Measurements from ENCODE around the gene OR2G6.
"Not testable (repeated sequence)": the region's sequence is repeated elsewhere in the genome, so short reads cannot be mapped to it uniquely, and the experiment has no call there.

The OR2G6 gene

DNA sequence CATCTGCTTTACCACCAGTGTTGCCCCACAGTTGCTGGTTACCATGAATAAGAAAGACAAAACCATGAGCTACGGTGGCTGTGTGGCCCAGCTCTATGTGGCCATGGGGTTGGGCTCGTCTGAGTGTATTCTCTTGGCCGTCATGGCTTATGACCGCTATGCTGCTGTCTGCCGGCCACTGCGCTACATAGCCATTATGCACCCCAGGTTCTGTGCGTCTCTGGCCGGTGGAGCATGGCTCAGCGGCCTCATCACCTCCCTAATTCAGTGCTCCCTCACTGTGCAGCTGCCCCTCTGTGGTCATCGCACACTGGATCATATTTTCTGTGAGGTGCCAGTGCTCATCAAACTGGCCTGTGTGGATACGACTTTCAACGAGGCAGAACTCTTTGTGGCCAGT lies 14.0 kb downstream of the OR2G6 start:
- Histone ChIP-seq H3K27ac (no peak overlapping the region), H3K27me3 (ENCODE audit: insufficient read depth, low read depth, severe bottlenecking) (peaks cover 51% of the 10 kb centered on the region), H3K4me3 (ENCODE audit: low read depth, low read length) (no peak overlapping the region), H3K9me3 (ENCODE audit: severe bottlenecking) (peaks cover 14% of the 10 kb centered on the region), H3K36me3 (no peaks in the 10 kb centered on the region)
- DNase-seq = no peak
- TF ChIP-seq, protein P1, sequence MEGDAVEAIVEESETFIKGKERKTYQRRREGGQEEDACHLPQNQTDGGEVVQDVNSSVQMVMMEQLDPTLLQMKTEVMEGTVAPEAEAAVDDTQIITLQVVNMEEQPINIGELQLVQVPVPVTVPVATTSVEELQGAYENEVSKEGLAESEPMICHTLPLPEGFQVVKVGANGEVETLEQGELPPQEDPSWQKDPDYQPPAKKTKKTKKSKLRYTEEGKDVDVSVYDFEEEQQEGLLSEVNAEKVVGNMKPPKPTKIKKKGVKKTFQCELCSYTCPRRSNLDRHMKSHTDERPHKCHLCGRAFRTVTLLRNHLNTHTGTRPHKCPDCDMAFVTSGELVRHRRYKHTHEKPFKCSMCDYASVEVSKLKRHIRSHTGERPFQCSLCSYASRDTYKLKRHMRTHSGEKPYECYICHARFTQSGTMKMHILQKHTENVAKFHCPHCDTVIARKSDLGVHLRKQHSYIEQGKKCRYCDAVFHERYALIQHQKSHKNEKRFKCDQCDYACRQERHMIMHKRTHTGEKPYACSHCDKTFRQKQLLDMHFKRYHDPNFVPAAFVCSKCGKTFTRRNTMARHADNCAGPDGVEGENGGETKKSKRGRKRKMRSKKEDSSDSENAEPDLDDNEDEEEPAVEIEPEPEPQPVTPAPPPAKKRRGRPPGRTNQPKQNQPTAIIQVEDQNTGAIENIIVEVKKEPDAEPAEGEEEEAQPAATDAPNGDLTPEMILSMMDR (IDR thresholded peaks at IDR 0.05; ENCODE audit: low read depth, low read length) = no peak

DNA sequence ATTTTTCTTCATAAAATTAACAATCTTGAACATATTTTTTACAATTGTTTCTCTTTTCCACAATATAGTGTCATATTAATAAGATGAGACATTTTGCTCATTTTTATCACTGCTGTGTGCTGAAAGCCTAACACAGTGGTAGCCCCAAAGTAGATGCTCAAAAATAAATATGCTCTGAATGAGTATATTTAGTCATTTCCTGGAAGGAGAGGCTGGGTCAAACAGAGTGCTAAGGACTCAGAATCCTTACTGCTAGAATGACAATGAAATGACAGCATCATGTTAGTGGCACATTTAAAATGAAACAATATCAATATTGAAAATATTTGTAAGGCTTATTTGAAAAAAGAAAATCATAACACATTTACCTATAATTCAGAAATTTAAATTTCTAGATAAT lies 29.6 kb downstream of the OR2G6 start:
- not testable (repeated sequence) for H3K36me3 ChIP-seq, DNase-seq

DNA sequence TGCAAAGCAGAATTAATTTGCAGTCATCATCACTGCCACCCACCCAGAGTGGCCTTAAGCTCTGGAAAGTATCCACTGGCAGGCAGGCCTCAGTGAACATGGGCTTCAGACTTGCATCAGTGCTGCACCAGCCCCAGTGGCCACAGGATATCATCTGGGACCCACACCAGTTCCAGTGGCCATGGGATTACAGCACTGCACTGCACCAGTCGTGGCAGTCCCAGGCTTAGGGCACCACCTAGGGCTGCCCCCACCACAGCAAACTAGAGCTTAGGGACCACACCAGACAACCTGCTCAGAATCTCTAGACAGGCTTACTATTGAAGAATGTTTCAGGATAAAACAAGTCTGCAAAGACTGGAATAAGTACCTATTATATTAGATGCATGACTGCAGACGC lies 39.5 kb downstream of the OR2G6 start:
- H3K36me3 ChIP-seq; H3K4me3 ChIP-seq (ENCODE audit: low read depth, low read length); H3K27ac ChIP-seq; H3K9me3 ChIP-seq (ENCODE audit: severe bottlenecking); DNase-seq; H3K27me3 ChIP-seq (ENCODE audit: insufficient read depth, low read depth, severe bottlenecking): not testable (repeated sequence)

More for the DNA sequence above, 29.6 kb downstream of the OR2G6 start:
- not testable (repeated sequence) for H3K4me3 ChIP-seq (ENCODE audit: low read depth, low read length); H3K9me3 ChIP-seq (ENCODE audit: severe bottlenecking); H3K27ac ChIP-seq; H3K27me3 ChIP-seq (ENCODE audit: insufficient read depth, low read depth, severe bottlenecking)

DNA sequence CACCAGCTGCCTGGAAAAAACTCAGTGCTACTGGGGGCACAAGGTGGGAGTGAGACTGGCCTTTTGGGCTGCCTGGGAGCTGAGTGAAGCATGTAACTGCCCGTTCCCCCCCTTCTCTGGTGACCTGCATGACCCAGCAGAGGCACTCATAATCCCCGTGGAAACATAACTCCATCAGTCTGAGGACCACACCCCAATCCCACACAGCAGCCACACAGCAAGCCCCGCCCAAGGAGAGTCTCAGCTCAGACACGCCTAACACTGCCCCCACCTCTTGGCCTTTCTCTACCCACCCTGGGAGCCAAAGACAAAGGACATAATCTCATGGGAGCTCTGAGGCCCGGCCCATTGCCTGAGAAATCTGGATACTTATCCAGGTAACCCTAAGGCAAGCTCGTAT lies 43.2 kb downstream of the OR2G6 start:
- H3K27ac ChIP-seq; H3K4me3 ChIP-seq (ENCODE audit: low read depth, low read length); H3K27me3 ChIP-seq (ENCODE audit: insufficient read depth, low read depth, severe bottlenecking); H3K36me3 ChIP-seq; DNase-seq; H3K9me3 ChIP-seq (ENCODE audit: severe bottlenecking): not testable (repeated sequence)

DNA sequence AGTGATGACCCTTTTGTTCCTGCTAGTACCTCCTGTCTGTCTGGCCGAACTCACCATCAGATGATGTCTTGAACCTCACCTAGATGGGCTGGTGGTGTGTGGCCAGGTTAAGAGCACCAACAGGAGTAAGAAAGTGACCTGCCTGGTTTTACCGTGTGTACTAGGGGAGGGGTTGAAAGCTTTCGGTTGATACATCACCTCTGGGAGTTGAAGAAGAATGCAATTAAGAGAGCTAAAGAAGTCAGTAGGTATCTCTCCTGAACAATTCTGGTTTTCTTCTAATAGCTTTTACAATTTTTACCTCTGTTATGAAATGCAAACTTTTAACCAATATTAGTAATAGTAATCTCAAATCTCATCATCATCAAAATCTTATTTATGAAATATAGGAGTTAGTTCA lies 54.8 kb downstream of the OR2G6 start, which contains the start of gene OR2T29:
Gene OR2T29, minus strand, starts transcription at position 101 of the 400 bp plus-strand sequence. CDS start 3,281 bp downstream, outside the sequence.
- H3K36me3 ChIP-seq; DNase-seq; H3K9me3 ChIP-seq (ENCODE audit: severe bottlenecking); H3K27me3 ChIP-seq (ENCODE audit: insufficient read depth, low read depth, severe bottlenecking); H3K27ac ChIP-seq; H3K4me3 ChIP-seq (ENCODE audit: low read depth, low read length): not testable (repeated sequence)

DNA sequence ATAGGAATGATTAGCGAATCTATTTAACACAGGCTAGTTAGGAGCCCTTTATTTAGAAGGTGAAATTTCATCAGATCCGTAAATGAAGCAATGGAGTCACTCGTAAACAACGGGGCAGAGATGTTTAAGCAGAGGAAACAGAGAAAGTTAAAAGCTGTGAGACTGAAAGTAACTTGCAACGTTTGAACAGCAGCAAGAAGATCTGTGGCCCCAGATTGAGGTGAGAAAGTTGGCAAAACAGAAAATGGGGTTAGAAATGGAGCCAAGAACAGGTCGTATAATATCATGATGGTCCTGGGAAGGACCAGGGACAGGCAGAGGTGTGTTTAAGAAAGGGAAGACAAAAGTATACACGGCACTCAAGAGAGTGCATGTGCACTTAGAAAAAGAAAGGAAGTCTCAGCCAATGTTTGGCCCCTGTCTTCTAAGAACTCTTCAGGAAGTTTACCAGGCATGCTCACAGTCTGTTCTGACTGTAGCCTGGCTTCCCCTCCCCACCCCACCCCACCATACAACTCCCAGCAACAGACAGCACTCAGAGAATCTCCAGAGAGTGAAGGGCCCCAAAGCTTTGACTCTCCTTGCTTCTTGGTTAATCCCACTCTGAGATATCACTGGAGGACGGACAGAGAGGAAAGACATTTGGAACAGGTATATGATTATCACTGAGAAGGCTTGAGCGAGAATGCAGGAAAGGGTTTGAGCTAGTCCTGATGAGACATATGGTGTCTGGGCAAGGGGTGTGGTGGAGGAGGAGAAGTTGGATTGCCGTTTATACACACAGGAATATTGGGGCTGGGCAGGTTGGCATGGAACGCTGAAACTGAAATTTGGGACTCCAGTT lies 57.9 kb downstream of the OR2G6 start:
- not testable (repeated sequence) for H3K9me3 ChIP-seq (ENCODE audit: severe bottlenecking); DNase-seq; H3K4me3 ChIP-seq (ENCODE audit: low read depth, low read length); H3K27me3 ChIP-seq (ENCODE audit: insufficient read depth, low read depth, severe bottlenecking); H3K36me3 ChIP-seq; H3K27ac ChIP-seq

DNA sequence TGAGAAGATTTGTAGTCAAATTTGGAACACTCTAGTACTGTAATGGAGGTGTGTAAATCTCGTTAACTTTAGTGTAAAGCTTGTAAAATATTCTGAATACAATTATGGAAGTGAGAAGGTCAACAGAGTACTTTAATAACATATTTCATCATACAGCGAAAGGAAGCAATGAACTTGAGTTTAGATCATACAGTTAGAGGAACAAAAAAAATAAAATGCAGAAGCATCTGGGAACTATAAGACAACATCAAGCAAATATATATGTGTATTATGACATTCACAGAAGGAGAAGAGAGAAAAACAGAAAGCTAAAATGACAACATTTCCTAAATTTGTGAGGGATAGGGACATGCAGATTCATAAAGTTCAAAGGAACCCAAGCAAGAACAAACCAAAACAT lies 61.2 kb downstream of the OR2G6 start:
- not testable (repeated sequence) for H3K4me3 ChIP-seq (ENCODE audit: low read depth, low read length); H3K27me3 ChIP-seq (ENCODE audit: insufficient read depth, low read depth, severe bottlenecking); DNase-seq

DNA sequence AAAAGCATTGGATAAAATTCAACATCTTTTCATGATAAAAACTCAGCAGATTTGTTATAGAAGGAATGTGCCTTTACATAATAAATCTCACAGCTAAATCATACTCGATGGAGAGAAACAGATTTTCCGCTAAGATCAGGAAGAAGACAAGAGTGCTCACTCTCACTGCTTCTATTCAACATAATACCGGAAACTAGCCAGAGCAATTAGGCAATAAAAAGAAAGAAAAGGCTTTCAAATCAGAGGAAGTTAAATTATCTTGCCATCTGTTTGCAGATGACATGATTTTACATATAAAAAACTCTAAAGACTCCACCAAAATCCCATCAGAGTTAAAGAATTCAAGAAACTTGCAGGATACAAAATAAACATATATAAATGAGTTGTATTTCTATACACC lies 62.9 kb downstream of the OR2G6 start:
- not testable (repeated sequence) for H3K27me3 ChIP-seq (ENCODE audit: insufficient read depth, low read depth, severe bottlenecking); H3K36me3 ChIP-seq; DNase-seq; H3K9me3 ChIP-seq (ENCODE audit: severe bottlenecking); H3K27ac ChIP-seq; H3K4me3 ChIP-seq (ENCODE audit: low read depth, low read length)

More for the DNA sequence above, 61.2 kb downstream of the OR2G6 start:
- H3K9me3 ChIP-seq (ENCODE audit: severe bottlenecking); H3K27ac ChIP-seq; H3K36me3 ChIP-seq: not testable (repeated sequence)

DNA sequence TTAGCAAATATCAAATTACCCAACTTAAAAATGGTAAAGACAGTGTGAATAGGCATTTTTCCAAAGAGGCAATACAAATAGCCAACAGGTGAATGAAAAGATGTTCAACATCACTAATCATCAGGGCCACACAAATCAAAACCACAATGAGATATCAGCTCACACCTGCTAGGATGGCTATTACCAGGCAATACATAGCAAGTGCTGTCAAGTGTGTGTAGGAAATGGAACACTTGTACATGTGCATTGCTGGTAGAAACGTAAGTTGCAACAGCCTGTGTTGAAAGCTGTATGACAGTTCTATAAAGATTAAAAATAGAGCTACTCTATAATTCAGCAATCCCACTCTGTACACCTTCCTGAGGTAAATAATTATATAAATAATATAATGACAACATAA lies 64.2 kb downstream of the OR2G6 start:
- not testable (repeated sequence) for H3K36me3 ChIP-seq; H3K4me3 ChIP-seq (ENCODE audit: low read depth, low read length); H3K27ac ChIP-seq; H3K27me3 ChIP-seq (ENCODE audit: insufficient read depth, low read depth, severe bottlenecking); DNase-seq; H3K9me3 ChIP-seq (ENCODE audit: severe bottlenecking)

DNA sequence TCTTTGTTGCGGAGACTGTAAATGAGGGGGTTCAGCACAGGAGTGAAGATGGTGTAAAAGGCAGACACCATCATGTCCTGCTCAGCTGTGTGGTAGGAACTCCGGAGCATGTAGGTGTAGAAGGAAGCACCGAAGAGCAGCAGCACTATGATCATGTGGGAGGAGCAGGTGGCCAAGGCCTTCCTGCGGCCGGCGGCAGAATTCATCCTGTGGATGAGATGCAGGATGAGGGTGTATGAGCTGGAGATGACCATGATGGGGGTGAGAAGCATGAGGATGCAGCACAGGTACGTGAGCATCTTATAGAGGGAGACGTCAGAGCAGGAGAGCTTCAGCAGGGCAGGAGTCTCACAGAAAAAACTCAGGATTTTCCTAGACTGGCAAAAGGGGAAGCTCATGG lies 66.0 kb downstream of the OR2G6 start:
- H3K27me3 ChIP-seq (ENCODE audit: insufficient read depth, low read depth, severe bottlenecking); H3K4me3 ChIP-seq (ENCODE audit: low read depth, low read length); H3K27ac ChIP-seq; H3K9me3 ChIP-seq (ENCODE audit: severe bottlenecking); DNase-seq; H3K36me3 ChIP-seq: not testable (repeated sequence)

DNA sequence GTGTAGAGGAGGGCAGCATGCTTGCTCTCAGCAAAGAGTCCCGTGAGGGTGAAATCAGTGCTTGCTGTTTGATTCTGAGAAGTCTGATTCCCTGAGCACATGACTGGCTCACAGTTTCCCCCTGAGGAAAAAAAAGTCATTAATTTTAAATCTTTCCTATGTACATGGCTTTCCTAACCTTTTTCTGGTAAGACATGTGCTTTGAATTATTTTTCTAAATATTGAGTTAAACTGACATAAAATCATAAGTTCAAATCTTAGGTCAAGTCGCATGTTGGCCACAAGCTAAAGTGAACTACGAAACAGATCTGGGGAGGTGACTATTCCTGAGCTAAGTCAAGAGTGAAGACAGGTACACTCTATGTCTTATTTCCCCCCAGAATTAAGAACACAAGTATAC lies 66.8 kb downstream of the OR2G6 start, which contains the start of gene OR2T34:
Gene OR2T34, minus strand, starts transcription at position 101 of the 400 bp plus-strand sequence. Its CDS starts 0 bp downstream, at position 101.
- H3K27me3 ChIP-seq (ENCODE audit: insufficient read depth, low read depth, severe bottlenecking); H3K27ac ChIP-seq; H3K9me3 ChIP-seq (ENCODE audit: severe bottlenecking); H3K4me3 ChIP-seq (ENCODE audit: low read depth, low read length); H3K36me3 ChIP-seq; DNase-seq: not testable (repeated sequence)
